Brain microvascular endothelial cell (primary cell): ENCODE data around the gene AURKA.

Experiments used
- DNase-seq: peaks from one replicate; pipeline ENCODE4 v3.0.0-alpha.2; 2020
- H3K27ac ChIP-seq: fragments of 250-450 bp; sonication (Bioruptor Pico); 2 replicates; pipeline ENCODE4 v1.5.1; 2020; ENCODE audit warnings: mild to moderate bottlenecking, moderate library complexity
- H3K27me3 ChIP-seq: fragments of 250-450 bp; sonication (Bioruptor Pico); replicated peaks from 2 replicates; pipeline ENCODE4 v1.5.1; 2020; ENCODE audit warnings: mild to moderate bottlenecking
- H3K36me3 ChIP-seq: fragments of 250-450 bp; sonication (Bioruptor Pico); replicated peaks from 2 replicates; pipeline ENCODE4 v1.5.1; 2020; ENCODE audit warnings: mild to moderate bottlenecking
- H3K4me3 ChIP-seq: 2 replicates; pipeline ENCODE4 v1.5.1; 2011; ENCODE audit warnings: low read depth, mild to moderate bottlenecking, control low read depth, low read length, moderate library complexity
- CTCF ChIP-seq: IDR thresholded peaks from 2 replicates; pipeline ENCODE4 v1.5.1; 2011; ENCODE audit warnings: low read depth, mild to moderate bottlenecking, moderate library complexity, low read length, control low read depth, inconsistent platforms; ENCODE audit errors: missing control alignments
- in situ Hi-C: cut with HindIII; loops from 2 replicates; pipeline ENCODE4 v1.10.0; 2017; ENCODE audit warnings: low sequenced_read_pairs, low pct_ligation_motif_present

The AURKA gene

GRCh38 chr20:56433880-56434255 lies 41.9 kb upstream of the AURKA start:
- in situ Hi-C loops: no loop called here
- DNase-seq: peak; percentile 77
- no peaks in the 10 kb centered on the region for H3K27me3 ChIP-seq
- peak overlapping the region; percentile 73 for H3K27ac ChIP-seq
- no peaks in the 10 kb centered on the region for H3K36me3 ChIP-seq
- no peak overlapping the region for H3K4me3 ChIP-seq
- no peak for TF ChIP-seq CTCF

- no peak overlapping the region for H3K4me3 ChIP-seq
- no peak for TF ChIP-seq CTCF
- peak; percentile 37 for DNase-seq
- in situ Hi-C loops: no loop called here
- H3K27ac ChIP-seq: peak overlapping the region; percentile 73
- no peaks in the 10 kb centered on the region for H3K36me3 ChIP-seq
- no peaks in the 10 kb centered on the region for H3K27me3 ChIP-seq
Measured at GRCh38 chr20:56433221-56433879, 41.3 kb upstream of the AURKA start.

- in situ Hi-C loops: no loop called here
- no peaks in the 10 kb centered on the region for H3K27me3 ChIP-seq
- no peak for TF ChIP-seq CTCF
- no peak for DNase-seq
- no peak overlapping the region for H3K4me3 ChIP-seq
- H3K27ac ChIP-seq: no peak overlapping the region
- H3K36me3 ChIP-seq: no peaks in the 10 kb centered on the region
Measured at GRCh38 chr20:56431471-56431870, 39.5 kb upstream of the AURKA start.

DNA sequence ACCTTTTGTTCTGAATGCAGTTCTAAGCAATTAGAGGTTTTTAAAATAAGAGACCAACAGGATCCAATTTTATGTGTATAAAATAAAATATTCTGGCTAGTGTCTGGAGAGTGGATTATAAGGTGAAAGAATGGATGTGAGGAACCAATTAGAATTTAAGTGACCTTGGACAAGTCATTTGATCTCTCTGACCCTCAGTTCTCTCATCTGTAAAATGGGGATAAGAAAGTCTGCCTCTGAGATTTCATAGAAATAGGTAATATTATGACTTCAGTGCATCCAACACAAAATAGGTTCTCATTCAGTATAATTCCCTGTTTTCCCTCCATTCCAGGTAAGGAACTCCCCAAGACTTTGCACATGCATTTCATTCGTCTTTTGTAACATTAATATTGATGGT lies 38.9 kb upstream of the AURKA start:
- no peaks in the 10 kb centered on the region for H3K27me3 ChIP-seq
- H3K36me3 ChIP-seq: no peaks in the 10 kb centered on the region
- no peak for DNase-seq
- H3K27ac ChIP-seq: no peak overlapping the region
- TF ChIP-seq CTCF: no peak
- no peak overlapping the region for H3K4me3 ChIP-seq
- in situ Hi-C loops: no loop called here

DNA sequence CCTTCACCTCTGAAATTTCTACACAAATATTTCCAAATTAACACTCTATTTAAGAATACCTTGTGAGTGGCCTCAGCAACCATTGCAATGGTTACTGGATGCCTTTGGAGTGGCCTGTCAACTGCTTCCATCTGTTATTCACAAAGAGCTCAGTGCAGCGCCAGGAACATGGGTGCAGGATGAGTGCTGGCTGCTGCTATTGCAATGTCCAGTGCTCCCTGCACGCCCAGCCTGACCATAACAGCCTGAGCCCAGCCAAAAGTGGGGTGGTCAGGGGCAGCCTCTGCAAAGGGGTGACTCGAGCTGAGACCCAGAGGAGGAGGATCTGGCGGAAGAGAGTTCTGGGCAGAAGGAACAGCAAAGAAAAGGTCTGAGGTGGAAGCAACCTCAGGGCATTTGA lies 38.4 kb upstream of the AURKA start:
- Histone ChIP-seq H3K27ac (no peak overlapping the region), H3K27me3 (no peaks in the 10 kb centered on the region), H3K4me3 (no peak overlapping the region), H3K36me3 (no peaks in the 10 kb centered on the region)
- no peak for DNase-seq
- no peak for TF ChIP-seq CTCF
- in situ Hi-C loops: no loop called here

GRCh38 chr20:56429941-56430340 lies 37.9 kb upstream of the AURKA start:
- H3K27ac ChIP-seq: peak overlapping the region; percentile 74
- no peaks in the 10 kb centered on the region for H3K27me3 ChIP-seq
- no peak overlapping the region for H3K4me3 ChIP-seq
- in situ Hi-C loops: no loop called here
- TF ChIP-seq CTCF: no peak
- H3K36me3 ChIP-seq: no peaks in the 10 kb centered on the region
- DNase-seq: no peak
